Neural progenitor cell (in vitro differentiated cells): ENCODE data around the gene GNAZ. TPM values are rescaled to one million over a fixed set of nuclear protein-coding genes. Genes with fewer than 3 reads are reported as not detected.

ENCODE experiments used
- DNase-seq: peaks from one replicate; pipeline ENCODE4 v3.0.0-alpha.2; 2016; ENCODE audit warnings: low spot score
- H2AFZ ChIP-seq: fragments of 200-600 bp; sonication (generic); replicated peaks from 2 replicates; pipeline ENCODE4 v1.6.1; 2016; ENCODE audit warnings: antibody characterized with exemption
- H3F3A ChIP-seq: fragments of 200-600 bp; sonication (generic); 2 replicates; pipeline ENCODE4 v1.6.1; 2016; ENCODE audit warnings: antibody characterized with exemption, low read depth
- H3K27ac ChIP-seq: fragments of 200-600 bp; sonication (generic); 2 replicates; pipeline ENCODE4 v1.5.1; 2016; ENCODE audit warnings: mild to moderate bottlenecking
- H3K27me3 ChIP-seq: fragments of 200-600 bp; sonication (generic); 2 replicates; pipeline ENCODE4 v1.6.1; 2016; ENCODE audit warnings: mild to moderate bottlenecking, moderate library complexity
- H3K36me3 ChIP-seq: fragments of 200-600 bp; sonication (generic); 2 replicates; pipeline ENCODE4 v1.5.1; 2016
- H3K4me1 ChIP-seq: fragments of 200-600 bp; sonication (generic); 2 replicates; pipeline ENCODE4 v1.6.1; 2016; ENCODE audit warnings: mixed run types
- H3K4me2 ChIP-seq: fragments of 200-600 bp; sonication (generic); 2 replicates; pipeline ENCODE4 v1.6.1; 2016
- H3K4me3 ChIP-seq: fragments of 200-600 bp; sonication (generic); 2 replicates; pipeline ENCODE4 v1.5.1; 2016
- H3K79me2 ChIP-seq: fragments of 200-600 bp; sonication (generic); 2 replicates; pipeline ENCODE4 v1.6.1; 2016; ENCODE audit warnings: low read depth
- H3K9ac ChIP-seq: fragments of 200-600 bp; sonication (generic); 2 replicates; pipeline ENCODE4 v1.6.1; 2016
- H3K9me3 ChIP-seq: fragments of 200-600 bp; sonication (generic); 2 replicates; pipeline ENCODE4 v1.5.1; 2016; ENCODE audit warnings: low read depth
- H4K20me1 ChIP-seq: fragments of 200-600 bp; sonication (generic); 2 replicates; pipeline ENCODE4 v1.6.1; 2016; ENCODE audit warnings: low read depth
- H3K27ac Mint-ChIP-seq: 3 replicates; pipeline ENCODE4 v1.8.0; 2021; ENCODE audit warnings: mixed read lengths
- H3K27me3 Mint-ChIP-seq: 2 replicates; pipeline ENCODE4 v1.8.0; 2022; ENCODE audit warnings: low read depth, mild to moderate bottlenecking, inconsistent platforms, moderate library complexity, mixed read lengths; ENCODE audit not compliant: insufficient read depth
- H3K36me3 Mint-ChIP-seq: 3 replicates; pipeline ENCODE4 v1.8.0; 2021; ENCODE audit warnings: mixed read lengths
- H3K4me1 Mint-ChIP-seq: 3 replicates; pipeline ENCODE4 v1.8.0; 2021; ENCODE audit warnings: mixed read lengths
- H3K4me3 Mint-ChIP-seq: 3 replicates; pipeline ENCODE4 v1.8.0; 2021; ENCODE audit warnings: mild to moderate bottlenecking, moderate library complexity, mixed read lengths
- H3K9me3 Mint-ChIP-seq: 3 replicates; pipeline ENCODE4 v1.8.0; 2020; ENCODE audit warnings: mixed read lengths
- CTCF ChIP-seq: fragments of 200-600 bp; sonication (generic); IDR thresholded peaks from 2 replicates; pipeline ENCODE4 v1.5.1; 2017; ENCODE audit warnings: antibody characterized with exemption, mild to moderate bottlenecking
- EZH2 ChIP-seq: fragments of 200-600 bp; sonication (generic); IDR thresholded peaks from 2 replicates; pipeline ENCODE4 v1.6.1; 2017; ENCODE audit warnings: antibody characterized with exemption, mild to moderate bottlenecking, moderate library complexity
- EZH2phosphoT487 ChIP-seq: fragments of 200-600 bp; sonication (generic); IDR thresholded peaks from 2 replicates; pipeline ENCODE4 v1.6.1; 2017; ENCODE audit warnings: antibody characterized with exemption
- total RNA-seq: library from RNA; depleted of rRNA; stranded (reverse); fragments of >200 nt; gene quantifications from 2 replicates; pipeline ENCODE4 v1.2.3, GENCODE V29; 2015; ENCODE audit warnings: low replicate concordance

Gene GNAZ
- total RNA-seq, 1 donor from 2014 or later, result 16.5 TPM

- H3K9me3 Mint-ChIP-seq, result no peaks in the 10 kb centered on the region
- no peak overlapping the region for H3K27ac ChIP-seq
- no peak overlapping the region for H2AFZ ChIP-seq
- no peak overlapping the region for H3K9ac ChIP-seq
- H3K4me3 ChIP-seq, result no peak overlapping the region
- no peak for DNase-seq
- H3F3A ChIP-seq, result no peaks in the 10 kb centered on the region
- no peaks in the 10 kb centered on the region for H4K20me1 ChIP-seq
- H3K27me3 Mint-ChIP-seq, result peaks cover 14% of the 10 kb centered on the region
- no peaks in the 10 kb centered on the region for H3K36me3 ChIP-seq
- H3K36me3 Mint-ChIP-seq, result no peaks in the 10 kb centered on the region
- no peak overlapping the region for H3K4me3 Mint-ChIP-seq
- TF ChIP-seq CTCF (no peak), EZH2phosphoT487 (no peak), EZH2 (no peak)
- H3K79me2 ChIP-seq, result no peaks in the 10 kb centered on the region
- peaks cover 3% of the 10 kb centered on the region for H3K4me1 Mint-ChIP-seq
- H3K27me3 ChIP-seq, result peaks cover 6% of the 10 kb centered on the region
- H3K27ac Mint-ChIP-seq, result peak overlapping the region; percentile 82
- H3K9me3 ChIP-seq, result no peaks in the 10 kb centered on the region
- peaks cover 8% of the 10 kb centered on the region for H3K4me1 ChIP-seq
- H3K4me2 ChIP-seq, result no peak overlapping the region
Observed at GRCh38 chr22:23062616-23063538, 7.4 kb upstream of the GNAZ start.

- no peak overlapping the region for H3K9ac ChIP-seq
- no peak overlapping the region for H3K27ac Mint-ChIP-seq
- no peaks in the 10 kb centered on the region for H3K4me1 ChIP-seq
- peaks cover 15% of the 10 kb centered on the region for H3K27me3 ChIP-seq
- H3K79me2 ChIP-seq, result no peaks in the 10 kb centered on the region
- H4K20me1 ChIP-seq, result no peaks in the 10 kb centered on the region
- no peaks in the 10 kb centered on the region for H3K36me3 Mint-ChIP-seq
- peaks cover 14% of the 10 kb centered on the region for H3K27me3 Mint-ChIP-seq
- no peak overlapping the region for H3K27ac ChIP-seq
- TF ChIP-seq EZH2 (no peak), EZH2phosphoT487 (no peak), CTCF (no peak)
- DNase-seq, result no peak
- H3K9me3 ChIP-seq, result no peaks in the 10 kb centered on the region
- H3K4me2 ChIP-seq, result no peak overlapping the region
- no peaks in the 10 kb centered on the region for H3K36me3 ChIP-seq
- peaks cover 3% of the 10 kb centered on the region for H3K4me1 Mint-ChIP-seq
- no peak overlapping the region for H3K4me3 Mint-ChIP-seq
- H3K9me3 Mint-ChIP-seq, result no peaks in the 10 kb centered on the region
- no peak overlapping the region for H3K4me3 ChIP-seq
- H2AFZ ChIP-seq, result no peak overlapping the region
- no peaks in the 10 kb centered on the region for H3F3A ChIP-seq
Observed at GRCh38 chr22:23063539-23064380, 6.6 kb upstream of the GNAZ start.

GRCh38 chr22:23064381-23065068 is 5.8 kb upstream of the GNAZ start:
- H3K27ac Mint-ChIP-seq, result no peak overlapping the region
- peaks cover 14% of the 10 kb centered on the region for H3K27me3 Mint-ChIP-seq
- Histone ChIP-seq H3K9me3 (no peaks in the 10 kb centered on the region), H3K4me3 (no peak overlapping the region), H3K4me2 (no peak overlapping the region), H3K27me3 (peaks cover 23% of the 10 kb centered on the region), H4K20me1 (no peaks in the 10 kb centered on the region), H3K9ac (no peak overlapping the region), H3K36me3 (no peaks in the 10 kb centered on the region), H3K27ac (no peak overlapping the region), H3K79me2 (no peaks in the 10 kb centered on the region), H3K4me1 (no peaks in the 10 kb centered on the region), H3F3A (peaks cover 3% of the 10 kb centered on the region), H2AFZ (no peak overlapping the region)
- H3K9me3 Mint-ChIP-seq, result no peaks in the 10 kb centered on the region
- no peak overlapping the region for H3K4me3 Mint-ChIP-seq
- H3K36me3 Mint-ChIP-seq, result no peaks in the 10 kb centered on the region
- no peak for DNase-seq
- TF ChIP-seq EZH2 (no peak), CTCF (no peak), EZH2phosphoT487 (no peak)
- peaks cover 10% of the 10 kb centered on the region for H3K4me1 Mint-ChIP-seq
